GM19452 (cell line): ENCODE results near the gene SPATA31C1.
"Not testable (repeated sequence)": the region's sequence is repeated elsewhere in the genome, so short reads cannot be mapped to it uniquely, and the experiment has no call there.

ENCODE experiments used
- ATAC-seq: cut with Tn5 transposase; IDR thresholded peaks from one replicate; pipeline ENCODE4 v1.9.1; 2021; ENCODE audit not compliant: unreplicated experiment

The SPATA31C1 gene

DNA sequence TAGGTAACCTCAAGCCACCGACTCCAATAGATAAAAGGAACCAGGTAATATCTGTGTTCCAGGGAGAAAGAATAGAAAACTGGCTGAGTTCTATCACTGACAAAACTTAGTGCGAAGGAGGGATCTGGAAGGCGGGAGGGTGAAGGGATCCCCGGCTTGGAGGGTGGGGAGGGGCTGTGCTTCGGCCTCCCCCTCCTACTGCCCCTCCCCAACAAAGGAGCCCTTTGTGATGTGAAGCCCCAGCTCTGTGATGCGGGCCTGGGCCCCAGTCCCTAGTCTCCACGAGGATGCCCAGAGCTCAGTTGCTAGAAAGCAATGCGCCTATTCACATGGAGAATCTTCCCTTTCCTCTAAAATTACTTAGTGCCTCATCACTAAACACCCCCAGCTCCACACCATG lies at the start of gene SPATA31C1:
SPATA31C1 (plus strand) TSS at position 301 of the 400 bp plus-strand sequence.
- not testable (repeated sequence) for ATAC-seq

DNA sequence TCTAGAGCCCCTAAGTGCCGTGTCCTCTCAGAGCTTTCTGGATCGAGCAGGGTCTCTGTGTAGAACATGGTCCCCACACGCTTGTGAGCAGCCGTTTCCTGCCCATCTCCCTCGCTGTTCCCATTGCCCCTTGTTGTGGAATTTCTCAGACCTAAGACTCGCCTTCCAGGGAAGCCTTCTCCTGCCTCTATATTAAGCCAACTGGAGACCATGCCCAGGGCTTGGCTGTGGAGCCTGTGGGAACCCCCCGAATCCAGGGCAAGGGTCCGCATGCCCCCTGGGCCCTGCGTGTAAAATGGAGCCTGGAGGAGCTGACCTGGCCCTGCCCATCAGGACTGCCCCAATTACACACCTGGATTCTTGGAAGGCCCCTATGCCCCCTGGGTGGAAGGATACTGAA lies 49.6 kb upstream of the SPATA31C1 start:
- no peak for ATAC-seq

DNA sequence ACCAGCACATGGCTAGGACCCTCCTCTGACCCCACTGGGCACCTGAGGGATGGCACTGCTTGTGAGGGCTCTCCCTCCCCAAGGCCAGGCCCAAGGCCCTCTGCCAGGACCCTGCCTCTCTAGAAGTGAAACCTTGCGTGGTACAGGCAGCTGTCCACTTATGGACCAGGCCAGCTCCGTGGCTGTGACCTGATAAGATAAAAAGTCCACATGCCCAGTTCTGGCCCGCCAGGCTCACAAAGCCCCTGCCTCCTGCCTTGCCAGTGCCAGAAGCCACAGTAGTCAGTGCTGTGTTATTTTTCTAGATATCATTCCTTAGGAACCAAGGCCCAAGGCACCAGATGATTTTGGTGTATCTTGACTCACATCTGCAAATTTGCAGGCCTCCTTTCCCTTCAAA lies 49.1 kb upstream of the SPATA31C1 start:
- no peak for ATAC-seq

DNA sequence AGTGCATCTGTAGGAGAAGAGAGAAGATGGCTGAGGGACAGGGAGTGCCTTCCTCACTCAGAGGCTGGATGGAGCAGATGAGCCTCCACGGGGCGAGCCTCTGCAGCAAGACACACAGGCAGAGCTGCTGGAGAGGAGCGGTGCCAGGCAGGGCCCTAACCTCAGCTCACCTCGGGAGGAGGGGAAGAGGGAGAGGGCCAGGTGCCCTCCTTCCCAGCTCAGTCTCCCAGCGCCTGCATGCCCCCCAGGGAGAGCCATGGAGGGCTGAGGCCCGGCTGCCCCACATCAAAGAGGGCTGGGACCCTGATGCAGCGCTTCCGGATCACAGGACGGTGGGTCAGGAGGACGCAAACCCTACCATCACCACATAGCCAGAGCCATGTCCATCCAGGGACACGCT lies 48.7 kb upstream of the SPATA31C1 start:
- no peak for ATAC-seq

DNA sequence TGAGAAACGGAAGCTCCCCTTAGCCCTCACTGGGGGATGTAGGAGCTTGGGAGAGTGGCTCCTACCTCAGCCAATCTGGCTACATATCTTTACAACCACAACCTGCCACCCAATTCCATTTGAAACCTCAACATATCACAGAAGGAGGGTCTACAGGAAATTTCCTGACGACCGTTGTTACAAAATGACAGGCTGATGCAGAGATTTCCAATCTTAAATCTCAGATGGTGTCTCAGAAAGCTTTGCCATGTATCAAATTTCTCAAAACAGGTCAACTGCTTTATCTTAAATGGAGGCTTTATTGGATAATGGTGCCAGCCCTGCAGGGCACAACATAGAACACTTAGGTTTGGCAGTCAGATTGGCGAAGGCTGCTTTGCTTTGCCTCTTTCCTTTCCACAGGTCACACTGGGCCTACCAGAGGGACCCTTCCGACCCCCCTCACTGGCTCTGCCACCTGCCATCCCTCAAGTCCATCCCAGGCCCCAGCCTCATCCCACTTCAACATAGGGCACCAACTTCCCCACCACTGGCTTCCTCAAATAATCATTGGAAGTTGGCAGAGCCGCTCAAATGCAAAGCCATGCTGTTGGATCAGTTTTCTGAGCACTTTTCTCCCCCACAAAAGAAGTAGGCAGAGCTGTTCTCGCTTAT lies 46.2 kb upstream of the SPATA31C1 start:
- ATAC-seq = no peak

- no peak for ATAC-seq
These were observed 45.6 kb upstream of the SPATA31C1 start for GRCh38 chr9:87872079-87872624.

- ATAC-seq = no peak
These were observed 44.0 kb upstream of the SPATA31C1 start for GRCh38 chr9:87873607-87874303.

DNA sequence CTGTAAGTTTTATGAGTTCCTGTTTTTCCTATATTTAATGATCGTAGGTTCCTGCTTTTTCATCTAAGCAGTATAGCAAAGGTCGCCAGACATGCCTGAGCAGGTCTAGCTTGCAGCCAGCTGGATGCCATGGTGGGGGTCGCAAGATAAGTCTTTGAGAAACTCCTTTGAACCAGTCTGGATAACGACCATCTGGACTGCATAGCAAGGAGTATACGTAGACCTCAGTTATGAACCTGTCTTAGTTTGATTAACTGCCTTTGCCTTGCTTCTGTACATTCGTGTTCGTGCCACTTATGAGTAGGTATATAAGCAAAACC lies 43.5 kb upstream of the SPATA31C1 start:
- no peak for ATAC-seq

DNA sequence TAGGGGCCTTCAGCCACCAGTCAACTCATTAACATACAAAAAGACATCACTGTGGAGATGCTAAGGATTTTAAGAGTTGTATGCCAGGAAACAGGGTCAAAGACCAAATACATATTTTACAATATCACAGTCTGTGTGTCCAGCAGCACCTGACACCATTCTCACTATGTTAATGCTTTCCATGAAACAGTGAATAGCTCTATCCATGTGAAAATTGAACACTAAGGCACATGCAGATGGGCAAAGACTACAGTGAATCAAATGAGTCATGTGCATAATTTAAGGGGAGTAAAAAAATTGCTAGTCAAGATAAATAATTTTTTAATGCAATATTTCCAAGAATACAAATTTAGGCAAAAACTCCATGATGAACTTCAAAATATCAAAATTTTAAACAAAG lies 42.7 kb upstream of the SPATA31C1 start:
- ATAC-seq = no peak

DNA sequence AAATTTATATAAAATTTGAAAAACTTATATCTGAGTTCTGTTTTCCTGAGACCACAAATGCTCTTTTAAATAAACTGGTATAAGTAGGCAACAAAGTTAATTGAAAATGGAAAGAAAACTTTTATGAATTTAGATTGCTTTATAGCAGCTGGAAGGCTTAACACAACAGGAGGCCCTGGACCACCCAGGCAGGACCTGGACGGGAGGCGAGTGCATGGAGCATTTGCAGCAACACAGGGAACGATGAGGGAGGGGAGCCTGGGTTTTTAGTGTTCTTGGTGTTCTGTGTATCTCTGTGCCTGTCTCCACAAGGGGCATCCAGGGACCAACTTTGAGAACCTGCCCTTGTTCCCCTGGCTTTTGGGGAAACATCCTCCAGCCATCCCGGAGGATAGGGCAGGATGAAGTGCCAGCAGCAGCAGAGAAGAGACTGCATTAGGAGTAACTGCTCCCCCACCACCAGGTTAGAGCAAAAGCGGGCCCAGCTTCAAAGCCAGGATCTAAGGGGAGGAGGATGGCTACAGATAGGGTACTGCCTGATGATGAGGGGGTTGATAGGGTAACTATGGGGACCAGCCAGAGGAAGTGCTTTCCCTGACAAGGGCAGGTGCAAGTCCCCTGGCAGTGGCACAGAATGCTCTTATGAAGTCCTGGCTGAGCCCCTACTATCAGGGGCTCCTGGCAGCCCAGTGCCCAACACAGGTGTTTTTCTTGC lies 41.8 kb upstream of the SPATA31C1 start:
- no peak for ATAC-seq

DNA sequence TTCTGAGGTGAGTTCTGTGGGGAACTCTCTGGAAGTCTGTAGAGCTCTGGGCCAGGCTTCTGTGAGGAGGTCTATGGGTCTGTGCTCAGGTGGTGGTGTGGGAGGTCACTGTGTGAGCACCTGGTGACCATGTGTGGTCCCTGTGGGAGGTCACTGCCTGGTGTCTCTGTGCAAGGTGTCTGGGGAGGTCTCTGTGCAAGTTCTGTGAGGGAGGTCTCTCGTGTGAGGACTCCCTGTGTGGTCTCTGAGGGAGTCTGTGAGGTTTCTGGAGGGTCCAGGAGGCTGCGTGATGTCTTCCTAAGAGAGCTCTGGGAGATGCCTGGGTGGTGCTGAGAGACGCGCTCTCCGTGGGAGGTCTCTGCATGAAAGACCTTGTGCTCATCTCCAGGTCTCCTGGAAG lies 41.1 kb upstream of the SPATA31C1 start:
- ATAC-seq = no peak

- no peak for ATAC-seq
These were observed 38.7 kb upstream of the SPATA31C1 start for GRCh38 chr9:87878989-87879511.

DNA sequence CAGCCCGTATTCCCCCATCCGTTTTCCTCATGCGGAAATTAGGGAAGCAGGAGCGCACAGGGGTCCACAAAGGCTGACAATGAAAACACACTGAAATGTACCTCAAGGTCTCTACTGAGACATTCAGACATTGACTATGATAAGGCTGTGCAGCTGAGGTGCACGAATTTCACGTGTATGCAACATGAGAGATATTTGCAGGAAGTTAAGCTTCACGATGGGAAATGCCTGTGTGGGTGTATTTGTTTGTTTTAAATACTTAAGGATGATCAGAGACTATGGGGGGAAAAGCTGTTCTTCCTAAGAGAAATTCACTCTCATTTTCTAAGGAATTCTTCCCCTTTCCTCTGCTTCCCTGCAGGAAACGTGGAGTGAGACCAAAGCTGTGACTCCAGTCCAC lies 37.6 kb upstream of the SPATA31C1 start:
- ATAC-seq = no peak

DNA sequence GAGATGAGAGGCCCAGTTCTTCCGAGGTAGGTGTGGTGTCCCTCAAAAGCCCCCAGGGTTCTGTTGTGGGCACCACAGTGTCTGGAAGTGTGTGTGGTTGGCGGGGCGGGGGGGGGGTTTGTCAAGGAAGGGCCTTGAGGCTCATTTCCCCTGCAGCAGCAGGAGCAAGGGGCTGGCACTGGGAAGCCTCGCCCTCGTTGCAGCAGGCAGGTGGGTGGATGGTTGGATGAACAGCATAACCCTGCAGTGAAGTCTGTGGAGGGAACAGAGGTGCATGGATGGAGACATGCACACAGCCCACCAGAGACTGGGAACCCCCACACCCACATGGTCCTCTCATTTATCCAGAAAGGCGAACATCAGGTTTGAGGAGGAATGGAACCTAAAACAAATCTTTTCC lies 37.1 kb upstream of the SPATA31C1 start:
- no peak for ATAC-seq

- ATAC-seq = no peak
These were observed 35.1 kb upstream of the SPATA31C1 start, which contains the start of gene SPATA31E1 for GRCh38 chr9:87882627-87883026. TSS of gene SPATA31E1 (plus strand) at chr9:87882877. CDS start at chr9:87882892, 15 bp downstream.

DNA sequence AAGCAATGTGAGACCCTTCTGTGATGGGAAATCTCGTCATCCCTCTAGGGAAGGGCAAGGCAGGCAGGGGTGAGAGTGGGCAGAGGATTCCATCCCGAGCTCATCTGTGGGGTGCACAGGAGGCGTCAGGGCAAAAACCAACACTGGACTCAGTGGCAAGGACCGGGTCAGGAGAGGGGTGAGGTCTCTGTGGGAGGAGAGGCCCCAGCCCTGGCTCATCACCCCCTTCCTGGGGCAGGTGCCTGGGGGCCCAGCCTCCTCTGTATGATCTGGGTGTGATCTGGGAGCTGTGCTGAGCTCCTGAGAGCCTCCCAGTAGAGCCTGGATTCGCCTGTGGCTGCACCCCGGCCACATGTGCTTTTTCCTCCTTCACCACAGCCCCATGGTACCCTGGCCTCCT lies 34.5 kb upstream of the SPATA31C1 start:
- ATAC-seq = no peak

DNA sequence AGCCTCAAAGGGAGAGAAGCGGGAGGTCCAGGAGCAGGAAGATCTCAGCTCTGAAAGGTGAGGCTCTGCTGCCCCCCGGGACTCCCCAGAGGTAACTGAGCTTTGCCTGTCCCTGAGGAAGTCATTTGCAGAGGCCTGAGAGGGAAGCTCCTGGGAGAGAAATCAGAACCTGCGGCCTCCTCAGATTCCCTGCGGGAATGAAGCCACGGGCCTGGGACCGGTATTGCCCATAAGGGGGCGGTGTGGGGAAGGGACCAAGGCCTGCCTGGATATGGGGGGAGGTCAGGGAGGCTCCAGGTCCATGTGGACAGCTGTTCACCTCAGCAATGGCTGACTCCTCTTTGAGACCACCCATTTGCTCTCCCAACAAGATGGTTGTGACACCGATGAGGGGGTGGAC lies 33.8 kb upstream of the SPATA31C1 start:
- ATAC-seq = no peak

- no peak for ATAC-seq
These were observed 32.9 kb upstream of the SPATA31C1 start for GRCh38 chr9:87884578-87885459.

DNA sequence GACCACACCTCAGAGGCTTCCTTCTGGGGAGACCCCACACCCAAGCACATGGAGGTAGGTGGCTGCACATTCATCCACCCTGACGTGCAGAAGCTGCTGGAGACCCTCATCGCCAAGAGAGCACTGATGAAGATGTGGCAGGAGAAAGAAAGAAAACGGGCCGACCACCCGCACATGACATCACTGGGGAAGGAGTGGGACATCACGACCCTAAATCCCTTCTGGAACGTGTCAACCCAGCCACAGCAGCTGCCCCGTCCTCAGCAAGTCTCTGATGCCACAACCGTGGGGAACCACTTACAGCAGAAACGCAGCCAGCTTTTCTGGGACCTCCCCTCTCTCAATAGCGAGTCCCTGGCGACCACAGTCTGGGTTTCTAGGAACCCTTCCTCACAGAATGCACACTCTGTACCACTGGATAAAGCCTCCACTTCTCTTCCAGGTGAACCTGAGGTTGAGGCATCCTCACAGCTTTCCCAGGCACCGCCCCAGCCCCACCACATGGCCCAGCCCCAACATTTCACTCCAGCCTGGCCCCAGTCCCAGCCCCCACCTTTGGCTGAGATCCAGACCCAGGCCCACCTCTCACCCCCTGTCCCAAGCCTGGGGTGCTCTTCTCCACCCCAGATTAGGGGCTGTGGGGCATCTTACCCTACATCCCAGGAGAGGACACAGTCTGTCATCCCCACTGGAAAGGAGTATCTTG lies 32.1 kb upstream of the SPATA31C1 start:
- ATAC-seq = no peak
